ENCODE results near the gene PPP1R16B. TPM values are rescaled to one million over a fixed set of nuclear protein-coding genes. Genes with fewer than 3 reads are reported as not detected.
A peak's percentile ranks its signal among the peaks of the same experiment; 100 is the strongest.

The PPP1R16B gene
- total RNA-seq, 1 donor from 2014 or later: 5.3 TPM

- no peak for DNase-seq
- no peak overlapping the region for H3K4me3 Mint-ChIP-seq (ENCODE audit: unreplicated experiment)
- H3K4me1 Mint-ChIP-seq (ENCODE audit: low read depth, unreplicated experiment): peaks cover 2% of the 10 kb centered on the region
- H3K36me3 Mint-ChIP-seq (ENCODE audit: unreplicated experiment): peaks cover under 1% of the 10 kb centered on the region
- H3K27me3 Mint-ChIP-seq (ENCODE audit: unreplicated experiment): no peaks in the 10 kb centered on the region
- TF ChIP-seq, protein P1, sequence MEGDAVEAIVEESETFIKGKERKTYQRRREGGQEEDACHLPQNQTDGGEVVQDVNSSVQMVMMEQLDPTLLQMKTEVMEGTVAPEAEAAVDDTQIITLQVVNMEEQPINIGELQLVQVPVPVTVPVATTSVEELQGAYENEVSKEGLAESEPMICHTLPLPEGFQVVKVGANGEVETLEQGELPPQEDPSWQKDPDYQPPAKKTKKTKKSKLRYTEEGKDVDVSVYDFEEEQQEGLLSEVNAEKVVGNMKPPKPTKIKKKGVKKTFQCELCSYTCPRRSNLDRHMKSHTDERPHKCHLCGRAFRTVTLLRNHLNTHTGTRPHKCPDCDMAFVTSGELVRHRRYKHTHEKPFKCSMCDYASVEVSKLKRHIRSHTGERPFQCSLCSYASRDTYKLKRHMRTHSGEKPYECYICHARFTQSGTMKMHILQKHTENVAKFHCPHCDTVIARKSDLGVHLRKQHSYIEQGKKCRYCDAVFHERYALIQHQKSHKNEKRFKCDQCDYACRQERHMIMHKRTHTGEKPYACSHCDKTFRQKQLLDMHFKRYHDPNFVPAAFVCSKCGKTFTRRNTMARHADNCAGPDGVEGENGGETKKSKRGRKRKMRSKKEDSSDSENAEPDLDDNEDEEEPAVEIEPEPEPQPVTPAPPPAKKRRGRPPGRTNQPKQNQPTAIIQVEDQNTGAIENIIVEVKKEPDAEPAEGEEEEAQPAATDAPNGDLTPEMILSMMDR (IDR thresholded peaks at IDR 0.05; ENCODE audit: partially characterized antibody, unreplicated experiment): no peak
- H3K27ac Mint-ChIP-seq (ENCODE audit: unreplicated experiment): no peak overlapping the region
- peaks cover 3% of the 10 kb centered on the region for H3K9me3 Mint-ChIP-seq (ENCODE audit: unreplicated experiment)
Observed at GRCh38 chr20:38779247-38780097, 26.0 kb upstream of the PPP1R16B start.

DNA sequence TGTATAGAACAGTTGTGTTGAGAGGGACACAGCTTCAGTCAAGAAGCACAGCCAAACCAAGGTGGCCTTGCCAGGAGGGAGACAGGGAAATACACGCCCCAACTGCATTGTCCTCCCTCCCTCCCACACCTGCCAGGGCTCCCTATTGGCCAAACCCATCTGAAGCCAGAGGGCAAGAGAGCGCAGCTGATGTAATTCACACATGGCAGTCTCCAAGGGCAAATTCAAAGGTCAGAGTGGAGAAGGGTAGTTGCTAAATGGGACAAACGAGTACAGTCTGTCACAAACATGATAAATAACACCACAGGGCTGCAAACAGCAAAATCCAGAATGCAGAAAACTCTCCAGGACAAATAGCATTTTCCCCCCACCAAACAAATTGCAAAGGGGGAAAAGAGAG is 23.2 kb upstream of the PPP1R16B start:
- peaks cover 2% of the 10 kb centered on the region for H3K4me1 Mint-ChIP-seq (ENCODE audit: low read depth, unreplicated experiment)
- no peaks in the 10 kb centered on the region for H3K27me3 Mint-ChIP-seq (ENCODE audit: unreplicated experiment)
- H3K27ac Mint-ChIP-seq (ENCODE audit: unreplicated experiment): peak overlapping the region; percentile 53
- DNase-seq: no peak
- no peak overlapping the region for H3K4me3 Mint-ChIP-seq (ENCODE audit: unreplicated experiment)
- peaks cover 3% of the 10 kb centered on the region for H3K9me3 Mint-ChIP-seq (ENCODE audit: unreplicated experiment)
- H3K36me3 Mint-ChIP-seq (ENCODE audit: unreplicated experiment): no peaks in the 10 kb centered on the region
- TF ChIP-seq, protein P1 (IDR thresholded peaks at IDR 0.05; ENCODE audit: partially characterized antibody, unreplicated experiment): no peak

DNA sequence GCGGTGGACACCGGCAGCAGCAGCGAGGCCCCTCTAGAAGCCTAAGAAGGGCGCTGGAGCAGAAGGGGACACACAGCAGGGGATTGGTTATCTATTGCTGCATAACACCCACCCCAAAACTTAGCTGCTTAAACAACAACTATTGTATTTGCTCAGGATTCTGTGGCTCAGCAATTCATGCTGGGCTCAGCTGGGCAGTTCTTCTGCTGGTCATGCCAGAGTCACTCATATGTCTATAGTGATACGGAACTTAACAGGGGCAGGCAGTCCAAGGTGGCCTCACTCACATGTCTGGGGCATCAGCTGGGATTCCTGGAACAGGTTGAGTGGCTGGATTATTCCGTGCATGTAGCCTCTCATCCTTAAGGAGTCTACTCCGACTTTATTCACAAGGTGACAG is 17.6 kb upstream of the PPP1R16B start:
- Mint-ChIP-seq H3K9me3 (ENCODE audit: unreplicated experiment) (no peaks in the 10 kb centered on the region), H3K27me3 (ENCODE audit: unreplicated experiment) (peaks cover 2% of the 10 kb centered on the region), H3K4me3 (ENCODE audit: unreplicated experiment) (no peak overlapping the region), H3K4me1 (ENCODE audit: low read depth, unreplicated experiment) (no peaks in the 10 kb centered on the region), H3K27ac (ENCODE audit: unreplicated experiment) (no peak overlapping the region), H3K36me3 (ENCODE audit: unreplicated experiment) (no peaks in the 10 kb centered on the region)
- no peak for DNase-seq
- TF ChIP-seq, protein P1 (IDR thresholded peaks at IDR 0.05; ENCODE audit: partially characterized antibody, unreplicated experiment): no peak

GRCh38 chr20:38789503-38790199 is 15.8 kb upstream of the PPP1R16B start:
- H3K4me3 Mint-ChIP-seq (ENCODE audit: unreplicated experiment): no peak overlapping the region
- H3K27ac Mint-ChIP-seq (ENCODE audit: unreplicated experiment): no peak overlapping the region
- H3K4me1 Mint-ChIP-seq (ENCODE audit: low read depth, unreplicated experiment): no peaks in the 10 kb centered on the region
- no peak for DNase-seq
- H3K9me3 Mint-ChIP-seq (ENCODE audit: unreplicated experiment): no peaks in the 10 kb centered on the region
- H3K27me3 Mint-ChIP-seq (ENCODE audit: unreplicated experiment): peaks cover 2% of the 10 kb centered on the region
- TF ChIP-seq, protein P1 (IDR thresholded peaks at IDR 0.05; ENCODE audit: partially characterized antibody, unreplicated experiment): no peak
- no peaks in the 10 kb centered on the region for H3K36me3 Mint-ChIP-seq (ENCODE audit: unreplicated experiment)
